Mesodermal cell (in vitro differentiated cells): ENCODE results near the gene MAGI2.
"Not testable (repeated sequence)": the region's sequence is repeated elsewhere in the genome, so short reads cannot be mapped to it uniquely, and the experiment has no call there.

ENCODE experiments used
- H3K27ac ChIP-seq: 2 replicates; pipeline ENCODE4 v1.7.0; 2013; ENCODE audit warnings: mild to moderate bottlenecking, low read depth, low read length, moderate library complexity; ENCODE audit not compliant: severe bottlenecking
- H3K36me3 ChIP-seq: 2 replicates; pipeline ENCODE4 v1.7.1; 2013; ENCODE audit warnings: mild to moderate bottlenecking, low read length, moderate library complexity; ENCODE audit not compliant: control insufficient read depth, insufficient read depth
- H3K4me1 ChIP-seq: one replicate; pipeline ENCODE4 v1.7.1; 2013; ENCODE audit warnings: mild to moderate bottlenecking, low read length; ENCODE audit not compliant: insufficient read depth, control insufficient read depth, poor library complexity, severe bottlenecking
- H3K4me3 ChIP-seq: 2 replicates; pipeline ENCODE4 v1.7.0; 2013; ENCODE audit warnings: low read length, control low read depth, mild to moderate bottlenecking; ENCODE audit not compliant: insufficient read depth, poor library complexity, severe bottlenecking; ENCODE audit errors: extremely low read depth
- H3K9me3 ChIP-seq: 2 replicates; pipeline ENCODE4 v1.7.1; 2013; ENCODE audit warnings: mild to moderate bottlenecking, low read length, moderate library complexity; ENCODE audit not compliant: control insufficient read depth
- WGBS, 2 experiments: methylation state at CpG; one replicate each; pipeline ENCODE4 v1.1.5; 2013; ENCODE audit warnings: missing lambda C conversion rate in 2 of 2; ENCODE audit not compliant: insufficient coverage in 2 of 2; 5-methylcytosine and 5-hydroxymethylcytosine counted together

MAGI2 gene

GRCh38 chr7:78326189-78326588 lies 1127.3 kb downstream of the MAGI2 start:
- Histone ChIP-seq H3K36me3 (no peaks in the 10 kb centered on the region), H3K4me1 (no peaks in the 10 kb centered on the region), H3K9me3 (peaks cover 3% of the 10 kb centered on the region), H3K4me3 (no peak overlapping the region), H3K27ac (no peak overlapping the region)
- WGBS, 2 experiments: 70 to 91% methylated on average over 1 of the region's 2 CpGs

GRCh38 chr7:78323118-78323517 lies 1130.3 kb downstream of the MAGI2 start:
- Histone ChIP-seq H3K4me3 (no peak overlapping the region), H3K4me1 (no peaks in the 10 kb centered on the region), H3K9me3 (peaks cover 3% of the 10 kb centered on the region), H3K36me3 (no peaks in the 10 kb centered on the region), H3K27ac (no peak overlapping the region)
- no CpG with 5 or more reads among the region's 1 CpG for WGBS, 2 experiments

- 85 to 100% methylated on average over 1 to 2 of the region's 5 CpGs for WGBS, 2 experiments
- not testable (repeated sequence) for H3K9me3 ChIP-seq, H3K4me1 ChIP-seq, H3K36me3 ChIP-seq, H3K27ac ChIP-seq, H3K4me3 ChIP-seq
Measured at GRCh38 chr7:78322231-78322630, 1131.2 kb downstream of the MAGI2 start.

GRCh38 chr7:78317371-78317770 lies 1136.1 kb downstream of the MAGI2 start:
- H3K4me3 ChIP-seq: no peak overlapping the region
- no peak overlapping the region for H3K27ac ChIP-seq
- H3K9me3 ChIP-seq: peaks cover 3% of the 10 kb centered on the region
- H3K4me1 ChIP-seq: no peaks in the 10 kb centered on the region
- WGBS, 2 experiments: 92 to 96% methylated on average over 11 of the region's 12 CpGs
- H3K36me3 ChIP-seq: no peaks in the 10 kb centered on the region

- Histone ChIP-seq H3K4me3 (no peak overlapping the region), H3K36me3 (no peaks in the 10 kb centered on the region), H3K27ac (no peak overlapping the region), H3K4me1 (no peaks in the 10 kb centered on the region), H3K9me3 (no peaks in the 10 kb centered on the region)
Measured at GRCh38 chr7:78316110-78316509, 1137.4 kb downstream of the MAGI2 start.

GRCh38 chr7:78315119-78315518 lies 1138.3 kb downstream of the MAGI2 start:
- no CpG with 5 or more reads among the region's 2 CpGs for WGBS, 2 experiments
- Histone ChIP-seq H3K4me1 (no peaks in the 10 kb centered on the region), H3K4me3 (no peak overlapping the region)

GRCh38 chr7:78311181-78311580 lies 1142.3 kb downstream of the MAGI2 start:
- no peak overlapping the region for H3K27ac ChIP-seq
- no peaks in the 10 kb centered on the region for H3K36me3 ChIP-seq
- WGBS, 2 experiments: 88 to 100% methylated on average over 1 to 2 of the region's 2 CpGs
- H3K4me1 ChIP-seq: no peaks in the 10 kb centered on the region
- H3K4me3 ChIP-seq: no peak overlapping the region
- no peaks in the 10 kb centered on the region for H3K9me3 ChIP-seq

More at GRCh38 chr7:78315119-78315518, 1138.3 kb downstream of the MAGI2 start:
- Histone ChIP-seq H3K27ac (no peak overlapping the region), H3K36me3 (no peaks in the 10 kb centered on the region), H3K9me3 (no peaks in the 10 kb centered on the region)

- no peak overlapping the region for H3K4me3 ChIP-seq
- H3K36me3 ChIP-seq: no peaks in the 10 kb centered on the region
- H3K9me3 ChIP-seq: no peaks in the 10 kb centered on the region
- H3K4me1 ChIP-seq: no peaks in the 10 kb centered on the region
- H3K27ac ChIP-seq: no peak overlapping the region
Measured at GRCh38 chr7:78307892-78308291, 1145.6 kb downstream of the MAGI2 start.

GRCh38 chr7:78306634-78307033 lies 1146.8 kb downstream of the MAGI2 start:
- Histone ChIP-seq H3K9me3 (no peaks in the 10 kb centered on the region), H3K27ac (no peak overlapping the region), H3K4me1 (no peaks in the 10 kb centered on the region), H3K4me3 (no peak overlapping the region), H3K36me3 (no peaks in the 10 kb centered on the region)
- WGBS, 2 experiments: no CpG with 5 or more reads among the region's 1 CpG

- Histone ChIP-seq H3K9me3 (no peaks in the 10 kb centered on the region), H3K27ac (no peak overlapping the region), H3K4me3 (no peak overlapping the region), H3K36me3 (no peaks in the 10 kb centered on the region), H3K4me1 (no peaks in the 10 kb centered on the region)
- WGBS, 2 experiments: 94 to 96% methylated on average over 3 of the region's 3 CpGs
Measured at GRCh38 chr7:78301407-78301806, 1152.1 kb downstream of the MAGI2 start.

- Histone ChIP-seq H3K27ac (no peak overlapping the region), H3K4me3 (no peak overlapping the region), H3K9me3 (no peaks in the 10 kb centered on the region), H3K4me1 (no peaks in the 10 kb centered on the region), H3K36me3 (no peaks in the 10 kb centered on the region)
- 80% methylated on average over 1 of the region's 5 CpGs; no CpG with 5 or more reads in 1 of the 2 experiments for WGBS, 2 experiments
Measured at GRCh38 chr7:78299088-78299487, 1154.4 kb downstream of the MAGI2 start.
